Neutrophil (primary cell): Measurements from ENCODE around the gene DCTN2.
"Not testable (repeated sequence)": the region's sequence is repeated elsewhere in the genome, so short reads cannot be mapped to it uniquely, and the experiment has no call there.

Experiments
- H3K27ac ChIP-seq: fragments of 200-600 bp; sonication (generic); 2 replicates; pipeline ENCODE4 v1.5.1; 2016; ENCODE audit warnings: mild to moderate bottlenecking, moderate library complexity
- H3K27me3 ChIP-seq: fragments of 200-600 bp; sonication (generic); 2 replicates; pipeline ENCODE4 v1.6.0; 2016; ENCODE audit warnings: mild to moderate bottlenecking
- H3K36me3 ChIP-seq: fragments of 200-600 bp; sonication (generic); 2 replicates; pipeline ENCODE4 v1.5.1; 2017
- H3K4me1 ChIP-seq, 2 experiments: fragments of 200-600 bp in 1 of 2; sonication (generic) in 1 of 2; 1 replicate in 1 of 2; 2 replicates in 1 of 2; pipeline versions ENCODE4 v1.5.1 to v1.6.1; 2013 to 2016; ENCODE audit warnings: low read depth in 1 of 2, low read length in 1 of 2, mild to moderate bottlenecking in 1 of 2, moderate library complexity in 1 of 2; ENCODE audit not compliant: control insufficient read depth in 1 of 2, insufficient read depth in 1 of 2
- H3K4me3 ChIP-seq, 2 experiments: fragments of 200-600 bp in 1 of 2; sonication (generic) in 1 of 2; 1 replicate in 1 of 2; 2 replicates in 1 of 2; pipeline ENCODE4 v1.5.1; 2013 to 2016; ENCODE audit warnings: low read depth in 1 of 2, low read length in 1 of 2, mild to moderate bottlenecking in 1 of 2, moderate library complexity in 1 of 2
- H3K9me3 ChIP-seq: fragments of 200-600 bp; sonication (generic); 2 replicates; pipeline ENCODE4 v1.5.1; 2016
- CTCF ChIP-seq: fragments of 200-600 bp; sonication (generic); IDR thresholded peaks from 2 replicates; pipeline ENCODE4 v1.5.1; 2016; ENCODE audit warnings: antibody characterized with exemption

Gene DCTN2

GRCh38 chr12:57574795-57575194 is 27.8 kb upstream of the DCTN2 start:
- H3K4me1 ChIP-seq: no peaks in the 10 kb centered on the region
- no peaks in the 10 kb centered on the region for H3K36me3 ChIP-seq
- H3K9me3 ChIP-seq: no peaks in the 10 kb centered on the region
- H3K27ac ChIP-seq: no peak overlapping the region
- H3K4me3 ChIP-seq: no peak overlapping the region
- TF ChIP-seq CTCF: no peak
- H3K27me3 ChIP-seq: peaks cover 27% of the 10 kb centered on the region

GRCh38 chr12:57571926-57572762 is 25.2 kb upstream of the DCTN2 start:
- peaks cover 17% of the 10 kb centered on the region for H3K27me3 ChIP-seq
- no peak for TF ChIP-seq CTCF
- H3K9me3 ChIP-seq: no peaks in the 10 kb centered on the region
- H3K4me1 ChIP-seq: no peaks in the 10 kb centered on the region
- no peak overlapping the region for H3K4me3 ChIP-seq
- no peaks in the 10 kb centered on the region for H3K36me3 ChIP-seq
- no peak overlapping the region for H3K27ac ChIP-seq

- H3K27ac ChIP-seq, H3K36me3 ChIP-seq, H3K4me3 ChIP-seq, H3K4me1 ChIP-seq, H3K27me3 ChIP-seq, H3K9me3 ChIP-seq: not testable (repeated sequence)
Observed at GRCh38 chr12:57570438-57570837, 23.4 kb upstream of the DCTN2 start.

GRCh38 chr12:57569858-57570257 is 22.9 kb upstream of the DCTN2 start:
- Histone ChIP-seq H3K9me3 (no peaks in the 10 kb centered on the region), H3K27me3 (peaks cover 7% of the 10 kb centered on the region), H3K4me1 (no peaks in the 10 kb centered on the region), H3K36me3 (no peaks in the 10 kb centered on the region), H3K4me3 (no peak overlapping the region), H3K27ac (no peak overlapping the region)
- no peak for TF ChIP-seq CTCF

GRCh38 chr12:57568838-57569237 is 21.8 kb upstream of the DCTN2 start:
- H3K9me3 ChIP-seq: no peaks in the 10 kb centered on the region
- no peak for TF ChIP-seq CTCF
- no peak overlapping the region for H3K4me3 ChIP-seq
- H3K27ac ChIP-seq: no peak overlapping the region
- no peaks in the 10 kb centered on the region for H3K4me1 ChIP-seq
- no peaks in the 10 kb centered on the region for H3K36me3 ChIP-seq
- peaks cover 14% of the 10 kb centered on the region for H3K27me3 ChIP-seq

GRCh38 chr12:57564178-57564740 is 17.3 kb upstream of the DCTN2 start:
- Histone ChIP-seq H3K36me3 (no peaks in the 10 kb centered on the region), H3K4me3 (no peak overlapping the region), H3K27ac (no peak overlapping the region), H3K27me3 (peaks cover 56% of the 10 kb centered on the region), H3K9me3 (no peaks in the 10 kb centered on the region), H3K4me1 (no peaks in the 10 kb centered on the region)
- TF ChIP-seq CTCF: no peak
